T-helper 17 cell (primary cell): ENCODE measurements around the gene RAD51B. TPM values are rescaled to one million over a fixed set of nuclear protein-coding genes. Genes with fewer than 3 reads are reported as not detected.

Experiments used
- ATAC-seq: fragments of 150-1000 bp; cut with Tn5 transposase; 2 replicates; pipeline ENCODE4 v1.10.0; 2021; ENCODE audit warnings: mild to moderate bottlenecking, moderate library complexity
- DNase-seq, 3 donors: peaks; one replicate each; pipeline versions ENCODE4 v3.0.0 to v3.0.0-alpha.2; 2020 to 2021
- H3K9me3 ChIP-seq: one replicate; pipeline ENCODE4 v1.7.0; 2013; ENCODE audit warnings: low read length, mild to moderate bottlenecking; ENCODE audit not compliant: control insufficient read depth, poor library complexity, severe bottlenecking
- H3K27ac Mint-ChIP-seq: one replicate; pipeline ENCODE4 v1.8.0; 2022; ENCODE audit warnings: mild to moderate bottlenecking, moderate library complexity, mixed read lengths
- H3K27me3 Mint-ChIP-seq: one replicate; pipeline ENCODE4 v1.8.0; 2022; ENCODE audit warnings: mixed read lengths
- H3K36me3 Mint-ChIP-seq: one replicate; pipeline ENCODE4 v1.8.0; 2022; ENCODE audit warnings: low read depth, mixed read lengths
- H3K4me1 Mint-ChIP-seq: one replicate; pipeline ENCODE4 v1.8.0; 2022; ENCODE audit warnings: mild to moderate bottlenecking, mixed read lengths
- H3K4me3 Mint-ChIP-seq: one replicate; pipeline ENCODE4 v1.8.0; 2022; ENCODE audit warnings: mild to moderate bottlenecking, moderate library complexity, mixed read lengths
- total RNA-seq, 4 donors: library from RNA in 2 of 4; stranded (reverse) in 2 of 4; gene quantifications; one replicate each; pipeline ENCODE4 v1.2.3 and lab custom pipeline; 2022 to 2026

RAD51B gene
- total RNA-seq, 2 donors from 2014 or later, result 17.0 to 20.7 TPM

DNA sequence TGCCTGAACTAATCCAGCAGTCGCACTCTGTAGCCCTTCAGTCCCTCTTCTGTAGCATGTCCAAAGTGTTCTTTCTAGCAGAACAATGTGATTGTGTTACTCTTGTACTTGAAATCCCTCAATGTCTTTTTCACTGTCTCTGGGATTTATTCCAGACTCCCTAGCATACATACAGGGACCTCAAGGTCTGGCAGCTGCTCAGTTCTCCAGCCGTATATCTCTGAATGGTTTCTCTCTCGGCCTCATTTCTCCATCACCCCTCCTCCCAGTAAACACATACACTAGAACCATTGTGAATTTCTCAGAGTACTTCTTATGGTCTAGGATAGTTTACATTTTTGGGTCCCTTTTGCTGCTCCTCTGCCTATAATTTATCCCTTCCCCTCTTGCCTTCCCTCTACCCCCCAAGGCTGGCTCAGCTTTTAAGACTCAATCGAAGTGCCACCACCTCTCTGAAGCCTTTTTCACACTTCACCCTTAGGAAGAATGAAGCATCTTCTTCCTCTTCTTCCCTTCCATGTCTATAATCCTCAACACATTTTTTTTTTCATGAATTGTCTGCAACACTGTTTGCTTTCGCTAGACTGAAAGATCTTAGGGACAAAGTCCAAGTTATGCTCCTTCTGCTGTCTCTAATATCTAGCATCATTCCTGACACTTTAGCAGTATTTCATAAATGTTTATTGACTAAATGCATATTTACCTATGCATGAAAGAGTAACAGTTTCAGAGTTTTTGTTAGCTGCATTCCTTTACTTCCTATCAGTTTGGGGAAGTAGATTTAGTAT lies 527.2 kb downstream of the RAD51B start:
- H3K36me3 Mint-ChIP-seq, result peaks cover 6% of the 10 kb centered on the region
- DNase-seq, result no peak
- H3K4me1 Mint-ChIP-seq, result peaks cover 12% of the 10 kb centered on the region
- peak overlapping the region; percentile 1 for H3K27ac Mint-ChIP-seq
- H3K27me3 Mint-ChIP-seq, result no peaks in the 10 kb centered on the region
- no peak overlapping the region for H3K4me3 Mint-ChIP-seq
- no peaks in the 10 kb centered on the region for H3K9me3 ChIP-seq
- ATAC-seq, result no peak

DNA sequence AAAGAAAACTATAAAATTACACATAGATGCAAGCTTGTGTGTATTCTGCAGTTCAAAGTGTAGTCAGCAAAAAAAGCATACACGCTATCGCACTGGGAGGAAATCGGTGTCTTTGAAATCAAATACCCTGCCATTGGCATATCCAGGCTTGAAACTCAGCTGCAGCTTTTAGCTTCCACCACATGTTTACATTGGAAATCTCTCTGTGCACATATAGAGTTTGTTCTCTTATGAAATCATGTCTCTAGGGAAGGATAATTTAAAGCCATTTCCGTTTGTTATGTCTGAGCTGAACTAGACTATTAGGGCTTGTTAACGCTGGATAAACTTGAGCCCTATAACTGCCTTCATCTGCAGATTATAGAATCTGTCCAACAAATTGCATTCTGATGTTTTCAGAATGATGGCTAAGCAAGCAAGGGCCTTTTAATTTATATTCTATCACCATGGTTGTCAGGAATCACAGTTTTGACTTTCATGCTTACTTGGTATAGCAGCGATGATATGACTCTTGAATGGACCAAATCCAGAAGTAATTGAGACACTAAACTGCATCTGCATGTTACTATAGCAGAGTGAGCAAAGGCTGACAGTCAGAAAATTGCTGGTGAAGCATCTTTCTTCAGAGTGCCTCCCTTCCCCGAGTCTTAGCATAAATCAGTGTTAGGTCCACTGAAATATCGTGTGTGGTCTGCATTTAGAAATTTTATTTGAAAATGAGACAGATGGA lies 530.5 kb downstream of the RAD51B start:
- Mint-ChIP-seq H3K4me3 (no peak overlapping the region), H3K4me1 (peaks cover 4% of the 10 kb centered on the region), H3K27me3 (no peaks in the 10 kb centered on the region), H3K27ac (no peak overlapping the region), H3K36me3 (peaks cover 6% of the 10 kb centered on the region)
- ATAC-seq, result no peak
- H3K9me3 ChIP-seq, result no peaks in the 10 kb centered on the region
- no peak for DNase-seq

- H3K27ac Mint-ChIP-seq, result no peak overlapping the region
- no peak overlapping the region for H3K4me3 Mint-ChIP-seq
- peaks cover 25% of the 10 kb centered on the region for H3K4me1 Mint-ChIP-seq
- no peaks in the 10 kb centered on the region for H3K27me3 Mint-ChIP-seq
- peaks cover 2% of the 10 kb centered on the region for H3K36me3 Mint-ChIP-seq
- no peak for DNase-seq
- H3K9me3 ChIP-seq, result no peaks in the 10 kb centered on the region
- ATAC-seq, result no peak
These were observed 535.8 kb downstream of the RAD51B start for GRCh38 chr14:68355415-68355814.

GRCh38 chr14:68357777-68358176 lies 538.2 kb downstream of the RAD51B start:
- H3K4me3 Mint-ChIP-seq, result no peak overlapping the region
- H3K4me1 Mint-ChIP-seq, result peaks cover 21% of the 10 kb centered on the region
- H3K36me3 Mint-ChIP-seq, result peaks cover 2% of the 10 kb centered on the region
- ATAC-seq (no peak), DNase-seq (no peak)
- H3K27me3 Mint-ChIP-seq, result no peaks in the 10 kb centered on the region
- peak overlapping the region; percentile 1 for H3K27ac Mint-ChIP-seq
- H3K9me3 ChIP-seq, result no peaks in the 10 kb centered on the region

DNA sequence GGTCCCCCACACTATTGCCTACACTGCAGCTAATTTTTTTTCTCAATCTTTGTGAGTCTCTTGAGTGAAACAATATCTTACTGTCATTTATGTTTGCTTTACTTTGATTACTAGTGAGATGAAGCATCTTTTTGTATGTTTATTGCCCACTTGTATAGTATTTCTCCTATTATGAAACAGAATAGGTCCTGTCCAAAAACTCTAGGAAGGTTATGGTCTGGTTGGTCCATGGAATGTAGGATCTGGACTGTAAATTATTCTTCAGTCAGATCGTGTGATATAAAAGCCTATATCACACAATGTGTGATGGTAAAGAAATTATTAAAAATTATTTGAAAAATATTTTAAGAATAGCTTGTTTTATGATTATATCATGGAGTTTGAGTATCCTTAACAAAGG lies 538.9 kb downstream of the RAD51B start:
- peak overlapping the region; percentile 84 for H3K27ac Mint-ChIP-seq
- H3K27me3 Mint-ChIP-seq, result no peaks in the 10 kb centered on the region
- peaks cover 22% of the 10 kb centered on the region for H3K4me1 Mint-ChIP-seq
- H3K9me3 ChIP-seq, result no peaks in the 10 kb centered on the region
- H3K4me3 Mint-ChIP-seq, result no peak overlapping the region
- H3K36me3 Mint-ChIP-seq, result peaks cover 2% of the 10 kb centered on the region
- DNase-seq (no peak), ATAC-seq (no peak)

DNA sequence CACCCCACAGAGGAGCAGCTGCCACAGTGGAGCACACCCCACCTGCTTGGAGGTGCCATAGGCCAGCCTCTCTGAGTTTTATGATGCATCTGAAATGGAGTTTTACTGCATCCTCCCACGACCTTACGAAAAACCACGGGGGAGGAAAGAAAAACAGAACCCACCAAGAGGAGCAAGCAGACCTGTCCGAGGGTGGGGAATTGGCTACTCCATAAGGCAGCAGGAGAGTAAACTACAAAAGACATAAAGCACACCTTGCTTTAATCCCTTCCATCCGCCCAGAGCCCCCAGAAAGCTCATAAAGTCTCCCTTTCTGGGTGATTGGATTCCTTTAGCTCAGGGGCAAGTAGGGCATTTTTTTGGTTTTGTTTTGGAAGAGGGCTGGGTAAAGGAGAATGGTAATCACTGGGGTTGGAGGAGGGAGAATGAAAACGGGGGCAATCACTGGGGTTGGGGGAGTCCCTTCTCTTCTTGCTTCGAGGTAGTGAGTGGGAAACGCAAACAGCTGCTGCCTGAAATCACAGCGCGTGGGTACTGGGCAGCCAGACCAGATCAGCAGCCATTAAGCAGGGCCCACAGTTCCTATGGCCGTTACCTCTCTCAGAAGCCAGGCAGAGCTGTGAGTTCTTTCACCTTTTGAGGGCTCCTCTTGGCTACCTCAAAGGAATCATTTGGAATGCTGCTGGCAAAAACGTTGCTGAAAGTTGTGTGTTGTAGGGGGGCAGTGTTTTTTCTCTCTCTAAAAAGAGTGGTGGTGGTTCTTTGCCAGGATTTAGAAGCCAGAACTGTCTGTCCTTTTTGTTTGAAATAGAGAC lies 539.6 kb downstream of the RAD51B start:
- Mint-ChIP-seq H3K36me3 (peaks cover 2% of the 10 kb centered on the region), H3K4me1 (peaks cover 23% of the 10 kb centered on the region), H3K27ac (peak overlapping the region; percentile 84), H3K4me3 (peak overlapping the region; percentile 67), H3K27me3 (no peaks in the 10 kb centered on the region)
- DNase-seq (no peak), ATAC-seq (peak; percentile 57)
- no peaks in the 10 kb centered on the region for H3K9me3 ChIP-seq

GRCh38 chr14:68359837-68360552 lies 540.4 kb downstream of the RAD51B start:
- Mint-ChIP-seq H3K27me3 (no peaks in the 10 kb centered on the region), H3K4me3 (peak overlapping the region; percentile 67), H3K27ac (peak overlapping the region; percentile 84), H3K36me3 (peaks cover 2% of the 10 kb centered on the region), H3K4me1 (peaks cover 30% of the 10 kb centered on the region)
- H3K9me3 ChIP-seq, result no peaks in the 10 kb centered on the region
- peak; percentile 68 for ATAC-seq
- DNase-seq, result no peak

DNA sequence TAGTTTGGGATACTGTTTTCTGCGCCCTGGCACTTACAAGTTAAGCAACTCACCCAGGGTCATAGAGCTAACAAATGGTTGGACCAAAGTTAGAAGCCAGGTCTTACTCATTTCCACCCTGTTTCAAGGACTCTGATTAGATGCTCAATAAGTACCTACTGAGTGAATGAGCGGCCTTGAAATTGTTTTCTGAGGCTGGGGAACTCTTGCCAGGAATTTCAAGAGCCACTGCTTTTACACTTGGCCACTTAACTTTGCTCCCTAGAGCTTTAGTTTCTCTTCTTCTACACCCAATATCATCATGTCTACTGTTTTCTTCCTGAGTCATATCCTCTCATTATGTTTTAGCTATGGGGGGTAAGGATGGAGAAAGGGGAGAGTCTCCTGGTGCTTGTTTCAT lies 541.7 kb downstream of the RAD51B start:
- Mint-ChIP-seq H3K36me3 (peaks cover 2% of the 10 kb centered on the region), H3K27me3 (no peaks in the 10 kb centered on the region), H3K27ac (peak overlapping the region; percentile 84), H3K4me1 (peaks cover 30% of the 10 kb centered on the region), H3K4me3 (no peak overlapping the region)
- ATAC-seq (no peak), DNase-seq (no peak)
- no peaks in the 10 kb centered on the region for H3K9me3 ChIP-seq

DNA sequence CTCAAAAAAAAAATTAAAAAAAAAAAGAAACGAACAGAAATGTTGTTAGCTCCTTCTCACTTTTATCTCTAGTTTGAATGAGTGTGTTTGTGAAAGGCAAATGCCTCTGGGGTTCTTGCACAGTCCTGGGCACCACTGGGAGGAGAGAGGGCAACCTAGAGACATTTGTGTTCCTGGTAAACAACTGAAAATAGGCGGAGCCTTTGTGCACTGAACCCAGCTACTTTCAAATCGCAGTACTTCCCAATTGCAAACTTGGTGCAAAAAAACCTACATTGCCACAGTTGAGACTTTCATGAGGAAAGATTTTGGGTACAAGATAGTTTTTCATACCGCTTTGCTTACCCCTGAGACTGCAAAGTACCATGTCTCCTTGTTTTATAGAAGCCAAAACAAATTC lies 543.3 kb downstream of the RAD51B start:
- DNase-seq, result no peak
- H3K4me3 Mint-ChIP-seq, result no peak overlapping the region
- H3K27ac Mint-ChIP-seq, result peak overlapping the region; percentile 41

DNA sequence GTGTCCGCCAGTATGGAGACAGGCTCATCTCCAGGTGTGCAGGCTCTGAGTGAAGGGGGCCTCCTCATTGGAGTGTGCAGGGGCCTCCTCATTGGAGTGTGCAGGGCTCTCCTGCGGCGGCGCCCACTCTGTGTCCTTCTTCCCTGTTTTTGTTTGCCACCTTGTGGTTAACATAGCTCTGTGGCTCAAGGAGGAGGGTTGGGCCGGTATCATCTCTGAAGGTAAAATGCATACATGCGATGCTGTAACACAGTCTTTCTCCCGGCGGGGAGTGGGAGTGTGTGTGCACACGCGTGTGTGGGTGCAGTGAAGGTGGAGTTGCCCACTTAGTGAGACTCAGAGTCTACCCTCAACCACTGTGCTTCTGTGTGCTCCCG lies 543.9 kb downstream of the RAD51B start:
- H3K9me3 ChIP-seq, result no peaks in the 10 kb centered on the region
- DNase-seq (no peak), ATAC-seq (no peak)
- Mint-ChIP-seq H3K27ac (no peak overlapping the region), H3K4me1 (peaks cover 34% of the 10 kb centered on the region), H3K36me3 (peaks cover 2% of the 10 kb centered on the region), H3K4me3 (no peak overlapping the region), H3K27me3 (no peaks in the 10 kb centered on the region)

More for the DNA sequence above, 543.3 kb downstream of the RAD51B start:
- Mint-ChIP-seq H3K4me1 (peaks cover 33% of the 10 kb centered on the region), H3K36me3 (peaks cover 2% of the 10 kb centered on the region), H3K27me3 (no peaks in the 10 kb centered on the region)
- peak; percentile 39 for ATAC-seq
- H3K9me3 ChIP-seq, result no peaks in the 10 kb centered on the region

DNA sequence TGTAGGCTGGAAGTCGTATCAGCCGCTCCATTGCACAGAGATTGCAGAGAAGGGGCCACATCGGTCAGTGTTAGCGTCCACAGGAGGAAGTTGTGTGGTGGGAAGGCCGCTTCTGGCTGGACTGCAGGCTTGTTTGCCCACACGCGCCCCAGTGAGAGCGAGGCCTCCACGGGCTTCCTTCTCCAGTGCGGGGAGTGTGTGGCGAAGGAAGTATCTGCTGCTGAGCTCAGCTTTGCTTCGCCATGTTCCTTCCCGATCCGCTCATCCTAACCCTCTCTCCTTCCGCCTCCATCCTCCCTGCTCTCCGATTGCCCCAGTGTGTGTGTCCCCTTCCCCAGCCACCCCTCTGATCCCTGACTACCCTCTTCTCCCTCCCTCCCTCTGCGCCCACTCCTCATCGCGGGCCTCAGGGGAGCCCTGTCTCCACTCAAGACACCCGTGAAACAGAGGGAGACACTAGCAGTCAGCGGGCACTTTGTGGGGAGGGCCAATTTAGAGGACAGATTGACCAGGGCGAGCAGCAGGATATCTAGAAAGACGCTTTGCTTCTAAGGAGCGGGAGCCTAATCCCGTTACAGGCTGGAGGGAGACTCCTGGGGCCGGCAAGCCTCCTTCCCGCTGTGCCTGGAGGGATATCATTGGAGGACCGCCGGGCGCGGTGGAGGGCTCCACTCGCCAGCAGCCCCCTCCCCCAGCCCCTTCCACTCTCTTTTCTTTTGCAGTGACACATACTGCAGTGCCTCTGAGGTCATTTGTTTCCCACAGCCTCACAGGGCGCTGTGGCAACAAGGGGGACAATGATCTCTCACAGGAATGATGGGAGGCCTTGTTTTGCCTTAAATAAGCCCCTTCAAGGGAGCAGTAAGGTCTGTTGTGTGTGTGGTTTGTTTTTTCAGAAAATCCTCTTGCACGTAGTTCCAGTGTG lies 544.5 kb downstream of the RAD51B start:
- ATAC-seq (no peak), DNase-seq (no peak)
- Mint-ChIP-seq H3K27me3 (no peaks in the 10 kb centered on the region), H3K36me3 (peaks cover 2% of the 10 kb centered on the region), H3K4me1 (peaks cover 34% of the 10 kb centered on the region), H3K27ac (peak overlapping the region; percentile 82), H3K4me3 (no peak overlapping the region)
- no peaks in the 10 kb centered on the region for H3K9me3 ChIP-seq

- ATAC-seq, result no peak
- Mint-ChIP-seq H3K27ac (peak overlapping the region; percentile 82), H3K4me3 (no peak overlapping the region), H3K36me3 (peaks cover 2% of the 10 kb centered on the region), H3K4me1 (peaks cover 34% of the 10 kb centered on the region), H3K27me3 (no peaks in the 10 kb centered on the region)
- no peaks in the 10 kb centered on the region for H3K9me3 ChIP-seq
- DNase-seq, result no peak
These were observed 545.2 kb downstream of the RAD51B start for GRCh38 chr14:68364792-68365192.
